Right lobe of liver (tissue), 6 donors: ENCODE results near the gene MRPL2. TPM values are rescaled to one million over a fixed set of nuclear protein-coding genes. Genes with fewer than 3 reads are reported as not detected.

Experiments used
- ATAC-seq, 4 donors: fragments of 200-7000 bp; cut with Tn5 transposase; one replicate each; pipeline ENCODE4 v1.9.1; 2020; ENCODE audit warnings: mild to moderate bottlenecking in 4 of 4, moderate library complexity in 4 of 4
- DNase-seq, 3 donors: peaks; one replicate each; pipeline ENCODE4 v3.0.0-alpha.2; 2020
- H3K27ac ChIP-seq, 3 donors: fragments of 200-600 bp; one replicate each; pipeline ENCODE4 v1.8.0; 2022
- H3K27me3 ChIP-seq, 2 donors: fragments of 200-600 bp; one replicate each; pipeline ENCODE4 v1.8.0; 2022
- H3K36me3 ChIP-seq, 4 donors: fragments of 200-600 bp; sonication (generic) in 1 of 4; one replicate each; pipeline versions ENCODE4 v1.5.1 to v1.8.0; 2017 to 2022; ENCODE audit warnings: control low read depth in 1 of 4
- H3K4me1 ChIP-seq, 4 donors: fragments of 200-600 bp; sonication (generic) in 1 of 4; one replicate each; pipeline versions ENCODE4 v1.5.1 to v1.8.0; 2017 to 2022; ENCODE audit warnings: control low read depth in 1 of 4
- H3K4me3 ChIP-seq, 3 donors: fragments of 200-600 bp; one replicate each; pipeline ENCODE4 v1.8.0; 2022
- H3K9me3 ChIP-seq, 4 donors: fragments of 200-600 bp; sonication (generic) in 1 of 4; one replicate each; pipeline versions ENCODE4 v1.5.1 to v1.8.0; 2017 to 2022; ENCODE audit warnings: control low read depth in 1 of 4
- POLR2A ChIP-seq: fragments of 450-650 bp; IDR thresholded peaks from one replicate; pipeline ENCODE4 v1.6.1; 2017; ENCODE audit warnings: antibody characterized with exemption, mild to moderate bottlenecking
- WGBS: methylation state at CpG from one replicate; pipeline ENCODE4 v1.1.6; 2018; ENCODE audit warnings: low coverage, low lambda C conversion rate; ENCODE audit not compliant: insufficient coverage; ENCODE audit errors: missing lambda C conversion rate; 5-methylcytosine and 5-hydroxymethylcytosine counted together
- intact Hi-C, 2 donors: fragments of 100-400 bp; cut with DNase I; formaldehyde crosslinking; loops; one replicate each; pipeline versions ENCODE4 v1.11.2 to v1.14.1; 2022
- total RNA-seq, 6 experiments: library from RNA; depleted of rRNA in 2 of 6; stranded (reverse); fragments of >200 nt in 2 of 6; fragmentation: NEBNext Ultra II Directional in 3 of 6; extraction: Animal tissue kit (Norgen Biotek cat#: 25700) in 3 of 6; gene quantifications; one replicate each; pipeline versions ENCODE4 v1.1.0 to v1.2.4, GENCODE V29; 2016 to 2023
- TF ChIP-seq, protein P1 (sequence below), 4 donors: fragments of 200-600 bp in 3 of 4; fragments of 450-650 bp in 1 of 4; IDR thresholded peaks; one replicate each; pipeline versions ENCODE4 v1.5.1 to v1.8.0; 2016 to 2022; ENCODE audit warnings: antibody characterized with exemption in 4 of 4, mild to moderate bottlenecking in 2 of 4
- donor health status: DM: no; HTN: yes; CAD: no.
- donor health status: DM: no; HTN: no; CAD: no.
- donor health status: DM: no; HTN: no; CAD: no.
- donor health status: DM: no; HTN: yes; CAD: no.
- donor health status: DM: no; HTN: yes; CAD: no.

MRPL2 gene
- total RNA-seq, 6 experiments from 2014 or later: 41.6 to 63.1 (median 60.4) TPM

DNA sequence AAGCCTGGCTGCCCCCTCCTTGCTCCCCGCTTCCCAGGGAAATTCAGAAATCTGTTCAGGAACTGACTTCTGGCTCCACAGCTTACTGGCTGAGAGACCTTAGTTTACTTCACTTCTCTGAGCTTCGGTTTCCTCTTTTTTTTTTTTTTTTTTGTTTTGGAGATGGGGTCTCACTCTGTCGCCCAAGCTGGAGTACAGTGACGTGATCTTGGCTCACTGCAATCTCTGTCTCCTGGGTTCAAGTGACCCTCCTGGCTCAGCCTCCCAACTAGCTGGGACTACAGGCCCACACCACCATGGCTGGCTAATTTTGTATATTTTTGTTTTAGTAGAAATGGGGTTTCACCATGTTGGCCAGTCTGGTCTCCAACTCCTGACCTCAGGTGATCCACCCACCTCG lies 31.8 kb upstream of the MRPL2 start:
- intact Hi-C loops: no loop called here

GRCh38 chr6:43090559-43090956 lies 31.3 kb upstream of the MRPL2 start:
- no peak for TF ChIP-seq POLR2A
- TF ChIP-seq, protein P1, sequence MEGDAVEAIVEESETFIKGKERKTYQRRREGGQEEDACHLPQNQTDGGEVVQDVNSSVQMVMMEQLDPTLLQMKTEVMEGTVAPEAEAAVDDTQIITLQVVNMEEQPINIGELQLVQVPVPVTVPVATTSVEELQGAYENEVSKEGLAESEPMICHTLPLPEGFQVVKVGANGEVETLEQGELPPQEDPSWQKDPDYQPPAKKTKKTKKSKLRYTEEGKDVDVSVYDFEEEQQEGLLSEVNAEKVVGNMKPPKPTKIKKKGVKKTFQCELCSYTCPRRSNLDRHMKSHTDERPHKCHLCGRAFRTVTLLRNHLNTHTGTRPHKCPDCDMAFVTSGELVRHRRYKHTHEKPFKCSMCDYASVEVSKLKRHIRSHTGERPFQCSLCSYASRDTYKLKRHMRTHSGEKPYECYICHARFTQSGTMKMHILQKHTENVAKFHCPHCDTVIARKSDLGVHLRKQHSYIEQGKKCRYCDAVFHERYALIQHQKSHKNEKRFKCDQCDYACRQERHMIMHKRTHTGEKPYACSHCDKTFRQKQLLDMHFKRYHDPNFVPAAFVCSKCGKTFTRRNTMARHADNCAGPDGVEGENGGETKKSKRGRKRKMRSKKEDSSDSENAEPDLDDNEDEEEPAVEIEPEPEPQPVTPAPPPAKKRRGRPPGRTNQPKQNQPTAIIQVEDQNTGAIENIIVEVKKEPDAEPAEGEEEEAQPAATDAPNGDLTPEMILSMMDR (IDR thresholded peaks at IDR 0.05): no peak
- no peaks in the 10 kb centered on the region for H3K4me1 ChIP-seq
- intact Hi-C loops: no loop called here
- DNase-seq (no peak), ATAC-seq (no peak)
- H3K27me3 ChIP-seq: no peaks in the 10 kb centered on the region
- H3K4me3 ChIP-seq: no peak overlapping the region
- no peak overlapping the region for H3K27ac ChIP-seq
- no peaks in the 10 kb centered on the region for H3K9me3 ChIP-seq
- H3K36me3 ChIP-seq: no peaks in the 10 kb centered on the region
- WGBS: 36% methylated on average over 1 of the region's 2 CpGs

More for the DNA sequence above, 31.8 kb upstream of the MRPL2 start:
- 71% methylated on average over 4 of the region's 5 CpGs for WGBS
- ATAC-seq: no peak
- Histone ChIP-seq H3K4me3 (no peak overlapping the region), H3K9me3 (no peaks in the 10 kb centered on the region), H3K27ac (no peak overlapping the region), H3K27me3 (no peaks in the 10 kb centered on the region), H3K4me1 (no peaks in the 10 kb centered on the region), H3K36me3 (no peaks in the 10 kb centered on the region)
- no peak for DNase-seq
- TF ChIP-seq, protein P1 (IDR thresholded peaks at IDR 0.05): no peak
- no peak for TF ChIP-seq POLR2A

DNA sequence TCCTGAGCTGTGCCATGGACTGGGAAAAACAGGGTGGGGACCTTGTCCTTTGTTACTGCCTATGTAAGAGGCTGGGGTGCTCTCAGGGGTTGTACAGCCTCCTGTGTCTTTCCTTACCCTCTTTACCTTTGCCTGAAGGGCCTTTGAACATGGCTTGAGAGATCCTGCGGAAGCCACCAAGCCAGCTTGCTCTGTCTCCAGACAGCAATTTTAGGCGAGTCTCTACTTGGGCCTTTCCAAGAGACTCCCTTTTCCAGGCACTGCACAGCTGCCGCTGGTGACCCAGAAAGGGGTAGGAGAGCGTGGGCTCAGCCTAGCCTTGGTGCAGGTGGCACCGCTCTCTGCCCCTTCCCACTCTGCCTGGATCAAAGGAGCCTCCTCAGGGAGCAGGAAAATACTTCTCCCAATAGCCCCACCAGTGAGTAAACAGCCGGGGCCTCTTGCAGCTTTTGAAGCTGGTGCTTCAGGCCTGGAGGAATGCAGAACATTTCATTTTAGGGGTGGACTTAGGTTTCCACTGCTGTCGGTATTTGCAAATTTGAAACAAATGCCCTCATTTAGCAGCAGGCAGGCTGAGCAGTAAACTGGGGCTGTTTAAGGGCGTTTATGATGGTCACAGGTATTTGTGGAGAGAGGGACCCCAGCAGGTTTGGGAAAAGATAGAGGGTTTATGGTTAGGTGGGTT lies 30.8 kb upstream of the MRPL2 start:
- no peaks in the 10 kb centered on the region for H3K9me3 ChIP-seq
- TF ChIP-seq, protein P1 (IDR thresholded peaks at IDR 0.05): no peak
- no peak for TF ChIP-seq POLR2A
- intact Hi-C loops: no loop called here
- WGBS: 50% methylated on average over 1 of the region's 8 CpGs
- no peak overlapping the region for H3K27ac ChIP-seq
- H3K4me1 ChIP-seq: no peaks in the 10 kb centered on the region
- no peaks in the 10 kb centered on the region for H3K36me3 ChIP-seq
- H3K4me3 ChIP-seq: no peak overlapping the region
- DNase-seq (no peak), ATAC-seq (no peak)
- no peaks in the 10 kb centered on the region for H3K27me3 ChIP-seq

DNA sequence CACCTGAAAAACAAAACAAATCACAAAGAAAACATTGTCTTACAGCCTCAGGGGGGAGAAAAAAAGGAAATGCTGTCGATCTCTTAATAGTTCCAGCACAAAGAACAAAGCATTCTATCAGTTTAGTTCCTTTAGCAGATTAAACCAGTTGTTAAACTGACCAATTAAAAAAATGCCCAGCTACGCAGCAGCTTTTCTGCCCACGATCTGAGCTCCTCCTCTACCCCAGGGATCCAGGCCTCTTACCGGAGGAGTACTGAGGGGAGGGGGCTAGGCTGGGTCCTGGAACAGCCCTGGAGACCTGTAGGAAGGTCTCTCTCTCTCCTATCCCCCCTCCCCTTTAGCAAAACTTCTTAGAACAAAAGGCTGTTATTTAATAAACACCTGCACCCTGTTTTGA lies 30.2 kb upstream of the MRPL2 start:
- no peak for TF ChIP-seq POLR2A
- TF ChIP-seq, protein P1 (IDR thresholded peaks at IDR 0.05): no peak
- no peaks in the 10 kb centered on the region for H3K36me3 ChIP-seq
- no peaks in the 10 kb centered on the region for H3K27me3 ChIP-seq
- ATAC-seq: no peak
- intact Hi-C loops: no loop called here
- no peak overlapping the region for H3K4me3 ChIP-seq
- DNase-seq: no peak
- WGBS: 77% methylated on average over 4 of the region's 4 CpGs
- no peak overlapping the region for H3K27ac ChIP-seq
- H3K4me1 ChIP-seq: no peaks in the 10 kb centered on the region
- H3K9me3 ChIP-seq: no peaks in the 10 kb centered on the region

- ATAC-seq: no peak
- intact Hi-C loops: no loop called here
- no peak overlapping the region for H3K27ac ChIP-seq
These were observed 29.4 kb upstream of the MRPL2 start for GRCh38 chr6:43088654-43089056.

More at GRCh38 chr6:43088654-43089056, 29.4 kb upstream of the MRPL2 start:
- no peaks in the 10 kb centered on the region for H3K4me1 ChIP-seq
- H3K4me3 ChIP-seq: no peak overlapping the region
- no peak for DNase-seq
- no peak for TF ChIP-seq POLR2A
- TF ChIP-seq, protein P1 (IDR thresholded peaks at IDR 0.05): no peak
- H3K27me3 ChIP-seq: no peaks in the 10 kb centered on the region
- WGBS: 84% methylated on average over 3 of the region's 4 CpGs
- no peaks in the 10 kb centered on the region for H3K36me3 ChIP-seq
- no peaks in the 10 kb centered on the region for H3K9me3 ChIP-seq
